Measurements from ENCODE around the gene AGBL4.

Gene AGBL4

DNA sequence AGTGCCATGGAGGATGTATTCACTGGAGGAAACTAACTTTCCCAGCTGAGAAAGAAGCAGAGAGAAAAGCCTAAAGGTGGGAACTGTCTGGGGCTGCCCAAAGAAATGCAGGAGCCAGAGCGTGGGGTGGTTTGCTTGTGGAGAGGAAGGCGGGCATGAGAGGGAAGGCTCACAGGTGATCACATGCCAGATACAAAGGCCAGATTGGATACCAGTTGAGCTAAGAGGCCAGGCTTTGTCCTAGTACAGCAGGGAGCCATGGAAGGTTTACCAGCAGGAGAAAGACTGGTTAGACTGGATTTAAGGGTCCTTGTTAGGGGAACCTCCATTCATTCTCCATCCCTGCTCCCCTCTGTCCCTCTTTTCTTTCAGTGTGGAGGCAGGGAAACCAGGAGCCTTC, 1313.4 kb downstream of the AGBL4 start:
- DNase-seq = no peak

- DNase-seq = no peak
These were observed 1319.0 kb downstream of the AGBL4 start for GRCh38 chr1:48704736-48705135.

GRCh38 chr1:48701445-48701844, 1322.3 kb downstream of the AGBL4 start:
- no peak for DNase-seq

- DNase-seq = peak; percentile 55
These were observed 1326.6 kb downstream of the AGBL4 start for GRCh38 chr1:48697066-48697707.

DNA sequence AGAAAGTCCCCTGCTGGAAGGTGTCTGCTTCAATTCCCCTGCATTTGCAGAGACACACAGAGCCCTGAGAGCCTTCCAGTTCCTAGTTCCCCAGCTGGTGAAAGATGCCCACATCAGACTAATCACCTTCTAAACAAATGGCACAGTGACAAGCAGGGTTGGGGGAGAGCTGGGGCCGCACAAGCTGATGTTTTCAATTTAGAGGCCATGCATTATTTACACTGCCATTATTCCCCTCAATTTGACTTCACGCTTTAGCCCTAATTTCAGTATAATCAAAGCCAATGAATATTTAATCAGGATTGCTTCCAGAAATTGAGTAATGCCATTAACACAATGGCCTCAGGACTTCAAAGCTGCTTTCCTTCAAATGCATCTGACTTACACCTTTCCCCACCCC, 1328.6 kb downstream of the AGBL4 start:
- DNase-seq = no peak

GRCh38 chr1:48693674-48694320, 1330.0 kb downstream of the AGBL4 start:
- no peak for DNase-seq

DNA sequence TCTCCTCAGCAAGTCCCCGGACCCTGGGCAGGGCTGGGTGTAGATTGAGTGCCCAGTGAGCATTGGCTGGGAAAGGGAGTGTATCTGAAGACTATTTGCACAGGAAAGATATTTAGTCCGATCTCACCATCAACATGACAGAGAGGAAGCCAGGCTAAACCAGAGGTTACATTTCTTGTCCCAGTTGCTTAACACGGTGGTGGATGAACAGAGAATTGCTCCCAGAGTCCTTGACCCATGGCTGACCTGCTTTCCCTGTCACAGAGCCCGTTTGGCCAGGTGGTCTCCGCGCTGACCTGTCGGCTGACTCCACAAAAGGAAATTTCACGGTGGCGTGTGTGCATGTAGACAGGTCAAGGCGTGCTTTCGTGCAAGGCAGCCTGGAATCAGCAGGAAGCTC, 1330.6 kb downstream of the AGBL4 start:
- no peak for DNase-seq

- no peak for DNase-seq
These were observed 1331.5 kb downstream of the AGBL4 start for GRCh38 chr1:48692235-48692634.

- DNase-seq = peak; percentile 11
These were observed 1332.2 kb downstream of the AGBL4 start for GRCh38 chr1:48691429-48692001.

GRCh38 chr1:48688102-48688760, 1335.5 kb downstream of the AGBL4 start:
- peak; percentile 38 for DNase-seq

- no peak for DNase-seq
These were observed 1336.3 kb downstream of the AGBL4 start for GRCh38 chr1:48687282-48688045.

DNA sequence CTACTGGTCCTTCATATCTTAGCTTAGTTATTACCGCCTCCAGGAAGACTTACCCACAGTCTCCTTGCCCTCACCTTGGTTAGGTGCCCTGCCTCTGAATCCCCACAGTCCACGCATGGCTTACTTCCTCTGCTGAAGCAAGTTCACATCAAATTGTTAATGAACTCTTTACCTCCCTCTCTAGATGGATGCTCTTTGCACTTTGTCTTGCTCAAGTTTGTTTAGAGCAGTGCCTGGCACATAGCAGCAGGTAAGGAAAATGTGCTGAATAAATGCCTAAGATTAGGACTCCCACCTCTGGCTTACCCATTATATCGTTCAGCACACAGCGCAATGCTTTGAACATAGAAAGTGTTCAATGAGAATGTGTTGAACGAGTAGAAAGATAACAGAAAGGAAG, 1337.6 kb downstream of the AGBL4 start:
- no peak for DNase-seq

DNA sequence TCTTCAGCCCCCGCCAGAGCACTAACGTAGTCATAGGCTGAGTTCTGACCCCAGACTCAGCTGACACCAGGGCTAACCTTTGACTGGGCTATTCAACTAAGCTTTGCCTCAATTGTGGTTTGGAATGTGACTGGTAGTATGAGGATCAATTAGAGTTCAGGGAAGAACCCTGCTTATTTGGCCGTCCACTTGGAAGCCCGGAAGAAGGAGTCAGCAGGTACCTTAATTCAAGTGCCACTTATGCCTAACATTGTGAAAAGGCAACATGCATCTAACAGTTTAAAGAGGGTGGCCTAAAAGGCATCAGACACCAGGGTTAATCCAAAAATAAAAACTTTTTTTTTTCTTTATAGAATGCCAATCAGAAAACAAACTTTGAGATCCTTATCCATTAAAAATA, 1339.4 kb downstream of the AGBL4 start:
- no peak for DNase-seq

DNA sequence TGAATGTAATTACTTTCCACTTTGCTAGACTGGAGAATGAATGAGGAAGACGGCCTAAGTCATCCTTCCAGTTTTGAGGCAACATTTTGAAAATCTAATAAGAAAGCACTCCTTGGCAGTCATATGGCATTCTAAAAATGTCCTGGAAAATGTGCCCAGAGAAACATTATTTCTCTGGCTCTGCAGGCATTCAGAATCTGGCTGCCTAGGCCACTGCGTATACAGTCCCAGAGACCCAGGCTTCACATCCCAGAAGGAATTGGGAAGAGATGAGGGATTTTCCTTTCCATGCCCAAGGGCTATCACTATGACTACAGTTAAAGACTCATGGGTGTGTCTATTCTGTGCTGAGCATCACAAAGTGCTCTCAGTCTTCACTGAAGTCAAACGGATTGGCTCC, 1339.9 kb downstream of the AGBL4 start:
- DNase-seq = no peak

DNA sequence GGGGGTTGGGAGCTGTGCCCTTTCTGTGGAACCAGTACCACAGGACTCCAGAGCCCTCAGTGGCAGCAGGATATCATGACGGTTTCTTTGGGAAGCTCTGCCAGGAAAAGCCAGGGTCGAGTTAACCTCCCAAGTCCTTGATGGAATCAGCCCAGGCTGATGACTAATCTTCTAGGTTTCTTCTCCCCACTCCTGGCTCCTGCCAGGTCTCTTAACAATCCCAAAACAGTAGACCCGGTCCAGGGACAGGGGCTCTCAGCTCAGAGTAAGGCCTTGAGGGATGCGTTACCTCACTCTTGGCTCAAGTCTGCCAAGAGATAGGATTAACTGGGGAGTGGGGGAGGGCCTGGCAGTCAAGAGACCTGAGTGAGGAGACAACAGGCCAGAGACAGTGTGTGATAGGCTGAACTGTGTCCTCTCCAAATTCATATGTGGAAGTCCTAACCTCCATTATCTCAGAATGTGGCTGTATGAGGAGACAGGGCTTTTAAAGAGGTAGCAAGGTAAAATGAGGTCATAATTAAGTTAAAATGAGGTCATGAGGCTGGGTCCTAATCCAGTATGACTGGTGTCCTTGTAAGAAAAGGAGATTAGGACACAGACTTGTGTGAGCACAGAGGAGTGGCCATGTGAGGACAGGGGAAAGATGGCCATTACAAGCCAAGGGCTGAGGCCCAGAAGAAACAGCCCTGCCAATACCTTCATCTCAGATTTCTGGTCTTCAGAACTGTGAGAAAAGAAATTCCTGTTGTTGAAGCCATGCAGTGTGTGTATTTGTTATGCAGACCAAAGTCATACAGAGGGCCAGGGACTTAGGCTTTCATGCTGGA, 1342.1 kb downstream of the AGBL4 start:
- no peak for DNase-seq

- DNase-seq = no peak
These were observed 1343.2 kb downstream of the AGBL4 start for GRCh38 chr1:48680411-48681035.

DNA sequence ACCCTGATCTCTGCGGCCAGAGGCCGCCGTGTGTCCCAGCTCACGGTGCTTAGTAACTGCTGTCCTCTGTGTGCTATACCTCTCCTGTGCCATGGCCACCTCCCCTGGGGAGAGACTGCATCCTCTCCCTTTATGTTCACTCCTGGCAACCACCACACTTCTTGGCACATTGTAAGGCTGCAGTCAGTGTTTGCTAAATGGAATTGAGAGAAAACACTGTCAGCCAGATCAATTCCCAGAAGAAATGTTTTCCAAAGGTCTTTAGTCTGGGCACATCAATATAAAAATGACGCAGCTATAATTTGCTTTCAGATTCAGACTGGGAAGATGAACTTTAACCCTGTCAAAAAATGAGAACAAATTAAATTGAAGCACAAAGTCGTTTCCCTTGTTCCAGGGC, 1343.9 kb downstream of the AGBL4 start:
- DNase-seq = no peak

GRCh38 chr1:48678710-48679505, 1344.8 kb downstream of the AGBL4 start:
- DNase-seq = no peak

GRCh38 chr1:48677306-48678287, 1346.2 kb downstream of the AGBL4 start:
- peak; percentile 61 for DNase-seq

DNA sequence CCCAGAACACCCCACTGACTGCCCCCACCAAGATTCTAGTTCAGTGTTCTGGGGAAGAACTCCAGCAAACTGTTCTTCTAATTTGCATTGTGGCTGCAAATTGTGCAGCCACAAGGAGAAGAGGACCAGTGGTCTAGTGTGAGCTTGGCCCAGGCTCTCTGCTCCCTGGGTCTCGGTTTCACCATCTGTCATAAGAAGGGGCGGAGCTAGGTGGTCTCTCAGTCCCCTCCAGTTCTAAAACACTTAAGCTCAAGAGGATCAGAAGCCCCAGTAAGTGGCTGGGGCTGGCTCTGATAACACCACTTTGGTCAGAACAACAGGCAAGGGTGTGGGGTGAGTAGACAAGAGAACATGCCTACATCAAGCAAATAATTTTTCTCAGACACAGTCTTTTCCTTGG, 1346.9 kb downstream of the AGBL4 start:
- DNase-seq = no peak

Data from MV-4-11 (cell line).